Measurements from ENCODE around the gene KPNA6. TPM values are rescaled to one million over a fixed set of nuclear protein-coding genes. Genes with fewer than 3 reads are reported as not detected.

Gene KPNA6
- polyA plus RNA-seq, 1 experiment: 26.6 TPM

GRCh38 chr1:32199043-32199716 is 91.3 kb downstream of the KPNA6 start:
- no peak for TF ChIP-seq CTCF (IDR thresholded peaks at IDR 0.05; ENCODE audit: insufficient read depth, low read depth, low read length)
- POLR2A ChIA-PET: no interaction called here
- CTCF ChIA-PET: interaction anchor here (0.6 to 1.6 kb wide), 5 partner anchors 14 to 214 kb away, joined by 3 read pairs; no protein-coding TSS in a partner anchor
- peaks cover 29% of the 10 kb centered on the region for H3K36me3 ChIP-seq (ENCODE audit: control insufficient read depth, insufficient read depth, low read length)
- no peak for DNase-seq (ENCODE audit: low read depth)
- no peak overlapping the region for H3K4me3 ChIP-seq (ENCODE audit: low read depth, low read length)
- no peaks in the 10 kb centered on the region for H3K27me3 ChIP-seq (ENCODE audit: control insufficient read depth, insufficient read depth, low read length)

- CTCF ChIA-PET: interaction anchor here (1.0 to 3.0 kb wide), 4 partner anchors 14 to 214 kb away, joined by 3 to 18 read pairs (median 4); no protein-coding TSS in a partner anchor
These were observed 91.8 kb downstream of the KPNA6 start for GRCh38 chr1:32199717-32200072.

GRCh38 chr1:32200226-32201010 is 92.6 kb downstream of the KPNA6 start, which contains the start of gene CCDC28B:
TSS of gene CCDC28B (plus strand) at chr1:32200595. CDS start at chr1:32201936, 1,341 bp downstream.
- ChIA-PET CTCF (interaction anchor here (0.7 to 3.0 kb wide), 6 partner anchors 12 to 215 kb away, joined by 3 to 18 read pairs (median 3); no protein-coding TSS in a partner anchor), POLR2A (interaction anchor here (0.9 to 1.4 kb wide), 2 partner anchors 11 to 194 kb away, joined by 3 to 5 read pairs; partner anchors contain the start of gene BSDC1)
- no peak for TF ChIP-seq CTCF (IDR thresholded peaks at IDR 0.05; ENCODE audit: insufficient read depth, low read depth, low read length)
- no peaks in the 10 kb centered on the region for H3K27me3 ChIP-seq (ENCODE audit: control insufficient read depth, insufficient read depth, low read length)
- peak within 1 kb of the TSS; percentile 65 for H3K4me3 ChIP-seq (ENCODE audit: low read depth, low read length)
- DNase-seq (ENCODE audit: low read depth): no peak
- H3K36me3 ChIP-seq (ENCODE audit: control insufficient read depth, insufficient read depth, low read length): peaks cover 17% of the 10 kb centered on the region

More at GRCh38 chr1:32199717-32200072, 91.8 kb downstream of the KPNA6 start:
- H3K36me3 ChIP-seq (ENCODE audit: control insufficient read depth, insufficient read depth, low read length): peaks cover 24% of the 10 kb centered on the region
- POLR2A ChIA-PET: interaction anchor here (1.4 kb wide), 1 partner anchor 11 kb away, joined by 5 read pairs; no protein-coding TSS in a partner anchor
- no peak for TF ChIP-seq CTCF (IDR thresholded peaks at IDR 0.05; ENCODE audit: insufficient read depth, low read depth, low read length)
- DNase-seq (ENCODE audit: low read depth): no peak
- H3K4me3 ChIP-seq (ENCODE audit: low read depth, low read length): no peak overlapping the region; the same call in 1 of the 2 replicates
- H3K27me3 ChIP-seq (ENCODE audit: control insufficient read depth, insufficient read depth, low read length): no peaks in the 10 kb centered on the region

GRCh38 chr1:32201011-32201855 is 93.4 kb downstream of the KPNA6 start:
- DNase-seq (ENCODE audit: low read depth): no peak
- Histone ChIP-seq H3K27me3 (ENCODE audit: control insufficient read depth, insufficient read depth, low read length) (no peaks in the 10 kb centered on the region), H3K4me3 (ENCODE audit: low read depth, low read length) (peak overlapping the region; percentile 65), H3K36me3 (ENCODE audit: control insufficient read depth, insufficient read depth, low read length) (peaks cover 11% of the 10 kb centered on the region)
- TF ChIP-seq CTCF (IDR thresholded peaks at IDR 0.05; ENCODE audit: insufficient read depth, low read depth, low read length): peak; percentile 36; the same call in 1 of the 2 replicates
- CTCF ChIA-PET: interaction anchor here (0.7 to 3.0 kb wide), 4 partner anchors 11 to 214 kb away, joined by 3 to 18 read pairs (median 3); no protein-coding TSS in a partner anchor
- POLR2A ChIA-PET: interaction anchor here (0.9 to 1.4 kb wide), 2 partner anchors 10 to 193 kb away, joined by 3 to 5 read pairs; partner anchors contain the start of gene BSDC1
